Left lung (tissue), 10 donors: ENCODE data around the gene GDF11. TPM values are rescaled to one million over a fixed set of nuclear protein-coding genes. Genes with fewer than 3 reads are reported as not detected.

Source experiments
- ATAC-seq: fragments of 200-7000 bp; cut with Tn5 transposase; one replicate; pipeline ENCODE4 v1.9.1; 2020; ENCODE audit warnings: moderate library complexity
- DNase-seq, 4 donors: peaks; one replicate each; pipeline ENCODE4 v3.0.0-alpha.2; 2013 to 2020
- H3K27ac ChIP-seq, 2 donors: fragments of 200-600 bp; sonication (generic) in 1 of 2; one replicate each; pipeline versions ENCODE4 v1.5.0 to v1.8.0; 2020 to 2021
- H3K27me3 ChIP-seq, 2 donors: fragments of 200-600 bp; sonication (generic) in 1 of 2; one replicate each; pipeline versions ENCODE4 v1.5.0 to v1.8.0; 2020 to 2021
- H3K36me3 ChIP-seq, 2 donors: fragments of 200-600 bp; sonication (generic) in 1 of 2; one replicate each; pipeline versions ENCODE4 v1.5.0 to v1.8.0; 2020 to 2021
- H3K4me1 ChIP-seq, 2 donors: fragments of 200-600 bp; one replicate each; pipeline ENCODE4 v1.8.0; 2021
- H3K4me3 ChIP-seq, 2 donors: fragments of 200-600 bp; sonication (generic) in 1 of 2; one replicate each; pipeline versions ENCODE4 v1.5.0 to v1.8.0; 2020 to 2021; ENCODE audit warnings: mild to moderate bottlenecking in 1 of 2
- H3K9me3 ChIP-seq, 2 donors: fragments of 200-600 bp; sonication (generic) in 1 of 2; one replicate each; pipeline versions ENCODE4 v1.5.0 to v1.8.0; 2020 to 2021
- CTCF ChIP-seq, 2 donors: fragments of 200-600 bp; sonication (generic) in 1 of 2; IDR thresholded peaks; one replicate each; pipeline versions ENCODE4 v1.5.0 to v1.8.0; 2021; ENCODE audit warnings: antibody characterized with exemption in 2 of 2
- intact Hi-C, 2 donors: fragments of 100-400 bp; cut with DNase I; formaldehyde crosslinking; loops; one replicate each; pipeline versions ENCODE4 v1.11.2 to v1.14.2; 2022
- polyA plus RNA-seq, 6 donors: library from polyadenylated mRNA; unstranded; fragments of 120-200 nt; gene quantifications; one replicate each; pipeline ENCODE4 v1.2.1, GENCODE V29; 2013; ENCODE audit not compliant: insufficient read length in 6 of 6
- total RNA-seq, 2 donors: library from RNA; stranded (reverse); fragmentation: NEBNext Ultra II Directional; extraction: Animal tissue kit (Norgen Biotek cat#: 25700); gene quantifications; one replicate each; pipeline ENCODE4 v1.2.1, GENCODE V29; 2021
- donor health status: DM: no; HTN: yes; CAD: no.
- donor health status: DM: no; HTN: no; CAD: no.

The GDF11 gene
- total and polyA plus RNA-seq, 8 donors: 7.6 to 20.2 (median 16.0) TPM

GRCh38 chr12:55698965-55699364 lies 44.0 kb upstream of the GDF11 start:
- Histone ChIP-seq H3K27ac (no peak overlapping the region), H3K4me1 (no peaks in the 10 kb centered on the region), H3K9me3 (no peaks in the 10 kb centered on the region), H3K27me3 (no peaks in the 10 kb centered on the region), H3K36me3 (peaks cover 0 to 3% of the 10 kb centered on the region in 2 donors), H3K4me3 (no peak overlapping the region)
- ATAC-seq (no peak), DNase-seq (no peak)
- no peak for TF ChIP-seq CTCF (IDR thresholded peaks at IDR 0.05)
- intact Hi-C loops: no loop called here

- intact Hi-C loops: no loop called here
- H3K27ac ChIP-seq: no peak overlapping the region
- DNase-seq: no peak
- no peak overlapping the region for H3K4me3 ChIP-seq
- H3K36me3 ChIP-seq: no peaks in the 10 kb centered on the region
- TF ChIP-seq CTCF (IDR thresholded peaks at IDR 0.05): no peak
- no peaks in the 10 kb centered on the region for H3K4me1 ChIP-seq
- ATAC-seq: no peak
- H3K9me3 ChIP-seq: no peaks in the 10 kb centered on the region
- H3K27me3 ChIP-seq: no peaks in the 10 kb centered on the region
Measured at GRCh38 chr12:55699471-55700055, 43.4 kb upstream of the GDF11 start.

- Histone ChIP-seq H3K4me3 (no peak overlapping the region), H3K4me1 (no peaks in the 10 kb centered on the region), H3K27ac (no peak overlapping the region), H3K36me3 (no peaks in the 10 kb centered on the region), H3K9me3 (no peaks in the 10 kb centered on the region), H3K27me3 (no peaks in the 10 kb centered on the region)
- ATAC-seq (no peak), DNase-seq (no peak)
- intact Hi-C loops: no loop called here
- no peak for TF ChIP-seq CTCF (IDR thresholded peaks at IDR 0.05)
Measured at GRCh38 chr12:55700255-55701018, 42.5 kb upstream of the GDF11 start.

- H3K36me3 ChIP-seq: no peaks in the 10 kb centered on the region
- intact Hi-C loops: no loop called here
- H3K27ac ChIP-seq: no peak overlapping the region
- H3K4me3 ChIP-seq: no peak overlapping the region
- DNase-seq (no peak), ATAC-seq (no peak)
- H3K27me3 ChIP-seq: peaks cover 0 to 19% of the 10 kb centered on the region in 2 donors
- H3K4me1 ChIP-seq: peaks cover 0 to 9% of the 10 kb centered on the region in 2 donors
- no peaks in the 10 kb centered on the region for H3K9me3 ChIP-seq
- no peak for TF ChIP-seq CTCF (IDR thresholded peaks at IDR 0.05)
Measured at GRCh38 chr12:55702861-55703260, 40.1 kb upstream of the GDF11 start.

GRCh38 chr12:55703288-55703687 lies 39.6 kb upstream of the GDF11 start:
- no peak overlapping the region for H3K4me3 ChIP-seq
- no peaks in the 10 kb centered on the region for H3K36me3 ChIP-seq
- DNase-seq: no peak
- peaks cover 0 to 12% of the 10 kb centered on the region in 2 donors for H3K4me1 ChIP-seq
- no peak for TF ChIP-seq CTCF (IDR thresholded peaks at IDR 0.05)
- H3K9me3 ChIP-seq: no peaks in the 10 kb centered on the region
- peaks cover 0 to 24% of the 10 kb centered on the region in 2 donors for H3K27me3 ChIP-seq
- intact Hi-C loops: no loop called here
- no peak for ATAC-seq
- no peak overlapping the region for H3K27ac ChIP-seq
